Non-pigmented ciliary epithelial cell (primary cell): ENCODE measurements around the gene PRKAB2.
"Not testable (repeated sequence)": the region's sequence is repeated elsewhere in the genome, so short reads cannot be mapped to it uniquely, and the experiment has no call there.

Experiments
- DNase-seq: peaks from one replicate; pipeline ENCODE4 v3.0.0-alpha.2; 2010; ENCODE audit warnings: low read depth

The PRKAB2 gene

DNA sequence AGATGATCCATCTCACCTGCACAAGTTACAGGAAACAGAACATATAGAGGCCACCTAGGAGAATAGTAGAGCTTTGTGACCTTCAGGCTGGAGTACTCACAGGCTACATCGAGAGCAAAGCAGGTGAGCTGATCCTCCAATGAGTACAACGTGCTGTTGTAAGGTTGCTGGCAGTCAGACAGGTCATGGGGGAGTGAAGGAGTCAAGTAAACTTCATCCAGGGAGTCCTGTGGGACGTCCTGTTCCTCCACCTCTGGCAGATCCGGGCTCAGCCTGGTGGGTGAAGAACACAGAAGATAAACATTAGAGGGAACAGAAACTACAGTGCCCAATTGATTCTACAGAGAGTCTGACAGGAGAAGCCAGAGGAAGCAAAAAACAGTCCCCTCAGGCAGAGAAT lies 62.5 kb downstream of the PRKAB2 start:
- DNase-seq = no peak

DNA sequence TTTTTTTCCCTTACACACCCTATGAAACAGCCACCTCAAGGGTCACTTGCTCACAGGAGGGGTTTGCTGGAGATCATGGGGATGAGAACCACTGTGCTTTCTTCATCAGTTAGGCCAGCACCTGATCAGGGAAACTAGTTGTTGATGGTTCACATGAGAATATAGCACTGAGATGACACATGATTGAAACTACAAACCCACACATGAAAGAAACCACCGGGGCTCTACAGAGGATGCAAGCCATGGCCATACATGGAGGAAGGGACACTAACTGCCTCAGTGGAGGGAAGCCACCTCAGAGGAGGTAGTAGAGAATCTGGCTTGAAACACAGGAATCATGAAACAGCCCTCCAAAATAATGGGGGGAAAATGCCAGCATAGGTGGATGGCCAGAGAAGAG lies 63.2 kb downstream of the PRKAB2 start:
- no peak for DNase-seq

DNA sequence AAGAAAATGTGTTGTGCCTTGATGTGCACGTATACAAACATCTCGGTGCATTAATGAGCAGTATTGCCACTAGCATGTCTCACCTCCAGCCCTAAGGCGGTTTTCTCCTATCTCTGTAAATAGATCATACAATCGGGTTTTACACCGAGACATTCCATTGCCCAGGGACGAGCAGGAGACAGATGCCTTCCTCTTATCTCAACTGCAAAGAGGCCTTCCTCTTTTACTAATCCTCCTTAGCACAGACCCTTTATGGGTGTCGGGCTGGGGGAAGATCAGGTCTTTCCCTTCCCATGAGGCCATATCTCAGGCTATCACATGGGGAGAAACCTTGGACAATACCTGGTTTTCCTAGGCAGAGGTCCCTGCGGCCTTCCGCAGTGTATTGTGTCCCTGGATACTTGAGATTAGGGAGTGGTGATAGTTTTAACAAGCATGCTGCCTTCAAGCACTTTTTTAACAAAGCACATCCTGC lies 65.8 kb downstream of the PRKAB2 start:
- not testable (repeated sequence) for DNase-seq

DNA sequence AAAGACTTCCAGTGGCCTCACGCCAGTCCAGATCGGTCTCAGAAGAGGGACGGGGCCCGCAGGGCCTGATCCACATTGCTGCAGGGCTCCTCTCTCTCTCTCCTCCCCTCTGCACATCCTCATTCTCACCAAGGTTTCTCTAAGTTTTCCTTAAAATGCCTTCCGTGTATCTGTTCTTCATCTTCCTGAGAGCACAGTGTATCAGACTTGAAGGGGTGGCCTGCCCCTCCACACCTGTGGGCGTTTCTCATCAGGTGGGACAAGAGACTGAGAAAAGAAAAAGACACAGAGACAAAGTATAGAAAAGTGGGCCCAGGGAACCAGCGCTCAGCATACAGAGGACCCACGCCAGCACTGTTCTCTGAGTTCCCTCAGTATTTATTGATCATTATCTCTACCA lies 66.4 kb downstream of the PRKAB2 start:
- DNase-seq = no peak
